ENCODE results near the gene PRDM8.
"Not testable (repeated sequence)": the region's sequence is repeated elsewhere in the genome, so short reads cannot be mapped to it uniquely, and the experiment has no call there.

The PRDM8 gene

GRCh38 chr4:80247484-80247883, 50.2 kb downstream of the PRDM8 start:
- DNase-seq; in situ Hi-C loops (cut with HindIII; ENCODE audit: low pct_ligation_motif_present, low pct_unique_long_range_greater_than_20kb, low sequenced_read_pairs): not testable (repeated sequence)

- DNase-seq, result no peak
- in situ Hi-C loops (cut with HindIII; ENCODE audit: low pct_ligation_motif_present, low pct_unique_long_range_greater_than_20kb, low sequenced_read_pairs), result no loop called here
Observed at GRCh38 chr4:80249144-80249543, 51.8 kb downstream of the PRDM8 start.

- DNase-seq, result no peak
- in situ Hi-C loops (cut with HindIII; ENCODE audit: low pct_ligation_motif_present, low pct_unique_long_range_greater_than_20kb, low sequenced_read_pairs), result no loop called here
Observed at GRCh38 chr4:80252427-80252826, 55.1 kb downstream of the PRDM8 start.

GRCh38 chr4:80252953-80253352, 55.6 kb downstream of the PRDM8 start:
- in situ Hi-C loops (cut with HindIII; ENCODE audit: low pct_ligation_motif_present, low pct_unique_long_range_greater_than_20kb, low sequenced_read_pairs), result no loop called here
- no peak for DNase-seq

- DNase-seq, result no peak
- in situ Hi-C loops (cut with HindIII; ENCODE audit: low pct_ligation_motif_present, low pct_unique_long_range_greater_than_20kb, low sequenced_read_pairs), result no loop called here
Observed at GRCh38 chr4:80253510-80253909, 56.2 kb downstream of the PRDM8 start.
